ENCODE results near the gene TCF19. TPM values are rescaled to one million over a fixed set of nuclear protein-coding genes. Genes with fewer than 3 reads are reported as not detected.

The TCF19 gene
- total and polyA plus RNA-seq, 2 experiments from 2014 or later = 8.3 to 11.1 TPM

DNA sequence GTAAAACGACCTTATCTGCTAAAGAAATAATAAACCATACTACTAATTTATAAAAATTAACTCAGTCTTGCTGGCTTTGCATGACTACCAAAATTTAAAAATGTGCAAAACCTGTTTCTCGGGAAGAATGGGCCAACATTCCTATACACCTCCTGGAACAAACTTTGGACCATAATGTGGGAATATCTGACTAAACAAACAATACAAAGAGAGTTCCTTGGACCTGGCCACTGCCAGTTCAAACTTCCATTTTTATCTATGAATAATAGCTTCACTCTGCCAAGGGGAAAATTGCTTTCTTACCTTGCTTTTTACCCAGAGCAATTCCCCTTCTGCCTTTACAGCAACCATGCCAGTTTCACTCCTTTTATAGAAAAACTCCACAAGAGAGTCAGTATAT is 50.7 kb downstream of the TCF19 start (continued):
- TF ChIP-seq, protein P1, sequence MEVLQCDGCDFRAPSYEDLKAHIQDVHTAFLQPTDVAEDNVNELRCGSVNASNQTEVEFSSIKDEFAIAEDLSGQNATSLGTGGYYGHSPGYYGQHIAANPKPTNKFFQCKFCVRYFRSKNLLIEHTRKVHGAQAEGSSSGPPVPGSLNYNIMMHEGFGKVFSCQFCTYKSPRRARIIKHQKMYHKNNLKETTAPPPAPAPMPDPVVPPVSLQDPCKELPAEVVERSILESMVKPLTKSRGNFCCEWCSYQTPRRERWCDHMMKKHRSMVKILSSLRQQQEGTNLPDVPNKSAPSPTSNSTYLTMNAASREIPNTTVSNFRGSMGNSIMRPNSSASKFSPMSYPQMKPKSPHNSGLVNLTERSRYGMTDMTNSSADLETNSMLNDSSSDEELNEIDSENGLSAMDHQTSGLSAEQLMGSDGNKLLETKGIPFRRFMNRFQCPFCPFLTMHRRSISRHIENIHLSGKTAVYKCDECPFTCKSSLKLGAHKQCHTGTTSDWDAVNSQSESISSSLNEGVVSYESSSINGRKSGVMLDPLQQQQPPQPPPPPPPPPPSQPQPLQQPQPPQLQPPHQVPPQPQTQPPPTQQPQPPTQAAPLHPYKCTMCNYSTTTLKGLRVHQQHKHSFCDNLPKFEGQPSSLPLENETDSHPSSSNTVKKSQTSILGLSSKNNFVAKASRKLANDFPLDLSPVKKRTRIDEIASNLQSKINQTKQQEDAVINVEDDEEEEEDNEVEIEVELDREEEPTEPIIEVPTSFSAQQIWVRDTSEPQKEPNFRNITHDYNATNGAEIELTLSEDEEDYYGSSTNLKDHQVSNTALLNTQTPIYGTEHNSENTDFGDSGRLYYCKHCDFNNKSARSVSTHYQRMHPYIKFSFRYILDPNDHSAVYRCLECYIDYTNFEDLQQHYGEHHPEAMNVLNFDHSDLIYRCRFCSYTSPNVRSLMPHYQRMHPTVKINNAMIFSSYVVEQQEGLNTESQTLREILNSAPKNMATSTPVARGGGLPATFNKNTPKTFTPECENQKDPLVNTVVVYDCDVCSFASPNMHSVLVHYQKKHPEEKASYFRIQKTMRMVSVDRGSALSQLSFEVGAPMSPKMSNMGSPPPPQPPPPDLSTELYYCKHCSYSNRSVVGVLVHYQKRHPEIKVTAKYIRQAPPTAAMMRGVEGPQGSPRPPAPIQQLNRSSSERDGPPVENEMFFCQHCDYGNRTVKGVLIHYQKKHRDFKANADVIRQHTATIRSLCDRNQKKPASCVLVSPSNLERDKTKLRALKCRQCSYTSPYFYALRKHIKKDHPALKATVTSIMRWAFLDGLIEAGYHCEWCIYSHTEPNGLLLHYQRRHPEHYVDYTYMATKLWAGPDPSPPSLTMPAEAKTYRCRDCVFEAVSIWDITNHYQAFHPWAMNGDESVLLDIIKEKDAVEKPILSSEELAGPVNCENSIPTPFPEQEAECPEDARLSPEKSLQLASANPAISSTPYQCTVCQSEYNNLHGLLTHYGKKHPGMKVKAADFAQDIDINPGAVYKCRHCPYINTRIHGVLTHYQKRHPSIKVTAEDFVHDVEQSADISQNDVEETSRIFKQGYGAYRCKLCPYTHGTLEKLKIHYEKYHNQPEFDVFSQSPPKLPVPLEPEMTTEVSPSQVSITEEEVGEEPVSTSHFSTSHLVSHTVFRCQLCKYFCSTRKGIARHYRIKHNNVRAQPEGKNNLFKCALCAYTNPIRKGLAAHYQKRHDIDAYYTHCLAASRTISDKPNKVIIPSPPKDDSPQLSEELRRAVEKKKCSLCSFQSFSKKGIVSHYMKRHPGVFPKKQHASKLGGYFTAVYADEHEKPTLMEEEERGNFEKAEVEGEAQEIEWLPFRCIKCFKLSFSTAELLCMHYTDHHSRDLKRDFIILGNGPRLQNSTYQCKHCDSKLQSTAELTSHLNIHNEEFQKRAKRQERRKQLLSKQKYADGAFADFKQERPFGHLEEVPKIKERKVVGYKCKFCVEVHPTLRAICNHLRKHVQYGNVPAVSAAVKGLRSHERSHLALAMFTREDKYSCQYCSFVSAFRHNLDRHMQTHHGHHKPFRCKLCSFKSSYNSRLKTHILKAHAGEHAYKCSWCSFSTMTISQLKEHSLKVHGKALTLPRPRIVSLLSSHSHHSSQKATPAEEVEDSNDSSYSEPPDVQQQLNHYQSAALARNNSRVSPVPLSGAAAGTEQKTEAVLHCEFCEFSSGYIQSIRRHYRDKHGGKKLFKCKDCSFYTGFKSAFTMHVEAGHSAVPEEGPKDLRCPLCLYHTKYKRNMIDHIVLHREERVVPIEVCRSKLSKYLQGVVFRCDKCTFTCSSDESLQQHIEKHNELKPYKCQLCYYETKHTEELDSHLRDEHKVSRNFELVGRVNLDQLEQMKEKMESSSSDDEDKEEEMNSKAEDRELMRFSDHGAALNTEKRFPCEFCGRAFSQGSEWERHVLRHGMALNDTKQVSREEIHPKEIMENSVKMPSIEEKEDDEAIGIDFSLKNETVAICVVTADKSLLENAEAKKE (CRISPR knock-in tag; IDR thresholded peaks at IDR 0.05) = no peak
- no peak for TF ChIP-seq EZH2phosphoT487 (IDR thresholded peaks at IDR 0.05; ENCODE audit: unreplicated experiment)
- TF ChIP-seq NANOG (IDR thresholded peaks at IDR 0.05; ENCODE audit: borderline replicate concordance) = no peak

DNA sequence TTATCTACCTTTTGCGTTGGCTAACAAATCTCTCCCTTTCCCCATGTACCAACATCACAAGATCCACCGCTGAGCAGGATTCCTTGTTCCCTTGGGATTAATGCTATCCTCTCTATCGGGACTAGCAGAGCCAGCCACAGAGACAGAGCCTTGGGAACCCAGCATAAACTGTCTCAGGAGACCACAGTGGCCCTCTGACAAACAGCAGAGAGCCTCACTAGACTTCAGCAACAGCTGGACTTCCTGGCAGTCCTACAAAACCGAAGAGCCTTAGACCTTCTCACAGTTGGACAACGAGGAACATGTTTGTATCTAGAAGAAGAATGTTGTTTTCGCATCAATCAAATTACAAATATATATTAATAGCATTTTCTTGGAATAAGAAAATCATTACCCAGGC is 51.7 kb downstream of the TCF19 start:
- H3K4me3 Mint-ChIP-seq = no peak overlapping the region
- no peak overlapping the region for H3K27ac Mint-ChIP-seq

More for the DNA sequence above, 51.7 kb downstream of the TCF19 start:
- Histone ChIP-seq H3F3A (replicated peaks; ENCODE audit: low read depth) (no peaks in the 10 kb centered on the region), H3K27ac (ENCODE audit: low read depth) (no peak overlapping the region), H4K20me1 (replicated peaks; ENCODE audit: insufficient read depth) (no peaks in the 10 kb centered on the region), H3K79me2 (replicated peaks; ENCODE audit: insufficient read depth) (no peaks in the 10 kb centered on the region), H3K36me3 (ENCODE audit: insufficient read depth) (no peaks in the 10 kb centered on the region), H2AFZ (0 out of 2 replicates have a peak overlapping the region, but pooled peaks have one; percentile 52), H3K4me1 (ENCODE audit: insufficient read depth) (peaks cover 18% of the 10 kb centered on the region), H3K27me3 (ENCODE audit: insufficient read depth) (no peaks in the 10 kb centered on the region), H3K4me3 (no peak overlapping the region), H3K9me2 (ENCODE audit: insufficient read depth) (no peaks in the 10 kb centered on the region), H3K4me2 (peak overlapping the region; percentile 52)
- peaks cover 3% of the 10 kb centered on the region; the same call in 2 of the 3 replicates for H3K9me3 Mint-ChIP-seq
- no peak for DNase-seq (ENCODE audit: low spot score)
- peaks cover 17% of the 10 kb centered on the region for H3K4me1 Mint-ChIP-seq
- TF ChIP-seq STAT1 (IDR thresholded peaks at IDR 0.05; ENCODE audit: unreplicated experiment) (no peak), ZNF114 (CRISPR knock-in tag; IDR thresholded peaks at IDR 0.05) (no peak), EZH2phosphoT487 (IDR thresholded peaks at IDR 0.05; ENCODE audit: unreplicated experiment) (no peak), JUNB (IDR thresholded peaks at IDR 0.05; ENCODE audit: unreplicated experiment) (no peak), NANOG (IDR thresholded peaks at IDR 0.05; ENCODE audit: borderline replicate concordance) (no peak), POLR2AphosphoS5 (IDR thresholded peaks at IDR 0.05; ENCODE audit: low read depth) (no peak), EZH2 (IDR thresholded peaks at IDR 0.05; ENCODE audit: low read depth, unreplicated experiment) (no peak), CREB1 (CRISPR knock-in tag; IDR thresholded peaks at IDR 0.05; ENCODE audit: low read depth) (no peak)
- TF ChIP-seq, protein P2, sequence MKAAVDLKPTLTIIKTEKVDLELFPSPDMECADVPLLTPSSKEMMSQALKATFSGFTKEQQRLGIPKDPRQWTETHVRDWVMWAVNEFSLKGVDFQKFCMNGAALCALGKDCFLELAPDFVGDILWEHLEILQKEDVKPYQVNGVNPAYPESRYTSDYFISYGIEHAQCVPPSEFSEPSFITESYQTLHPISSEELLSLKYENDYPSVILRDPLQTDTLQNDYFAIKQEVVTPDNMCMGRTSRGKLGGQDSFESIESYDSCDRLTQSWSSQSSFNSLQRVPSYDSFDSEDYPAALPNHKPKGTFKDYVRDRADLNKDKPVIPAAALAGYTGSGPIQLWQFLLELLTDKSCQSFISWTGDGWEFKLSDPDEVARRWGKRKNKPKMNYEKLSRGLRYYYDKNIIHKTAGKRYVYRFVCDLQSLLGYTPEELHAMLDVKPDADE (IDR thresholded peaks at IDR 0.05) = no peak
- TF ChIP-seq, protein P3, sequence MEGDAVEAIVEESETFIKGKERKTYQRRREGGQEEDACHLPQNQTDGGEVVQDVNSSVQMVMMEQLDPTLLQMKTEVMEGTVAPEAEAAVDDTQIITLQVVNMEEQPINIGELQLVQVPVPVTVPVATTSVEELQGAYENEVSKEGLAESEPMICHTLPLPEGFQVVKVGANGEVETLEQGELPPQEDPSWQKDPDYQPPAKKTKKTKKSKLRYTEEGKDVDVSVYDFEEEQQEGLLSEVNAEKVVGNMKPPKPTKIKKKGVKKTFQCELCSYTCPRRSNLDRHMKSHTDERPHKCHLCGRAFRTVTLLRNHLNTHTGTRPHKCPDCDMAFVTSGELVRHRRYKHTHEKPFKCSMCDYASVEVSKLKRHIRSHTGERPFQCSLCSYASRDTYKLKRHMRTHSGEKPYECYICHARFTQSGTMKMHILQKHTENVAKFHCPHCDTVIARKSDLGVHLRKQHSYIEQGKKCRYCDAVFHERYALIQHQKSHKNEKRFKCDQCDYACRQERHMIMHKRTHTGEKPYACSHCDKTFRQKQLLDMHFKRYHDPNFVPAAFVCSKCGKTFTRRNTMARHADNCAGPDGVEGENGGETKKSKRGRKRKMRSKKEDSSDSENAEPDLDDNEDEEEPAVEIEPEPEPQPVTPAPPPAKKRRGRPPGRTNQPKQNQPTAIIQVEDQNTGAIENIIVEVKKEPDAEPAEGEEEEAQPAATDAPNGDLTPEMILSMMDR (conservative IDR thresholded peaks at IDR 0.05; ENCODE audit: low read depth in 2 of 2) = no peak
- no peaks in the 10 kb centered on the region for H3K27me3 Mint-ChIP-seq (ENCODE audit: insufficient read depth, low read depth, poor library complexity)
- H3K36me3 Mint-ChIP-seq (ENCODE audit: low read depth) = no peaks in the 10 kb centered on the region
- peak; percentile 42; the same call in 2 of the 3 replicates for ATAC-seq

All from GM23338 (cell line).